ENCODE data around the gene TBC1D13. TPM values are rescaled to one million over a fixed set of nuclear protein-coding genes. Genes with fewer than 3 reads are reported as not detected.

The TBC1D13 gene
- total and polyA plus RNA-seq, 9 of the 15 experiments (the other 6 are each of a cell fraction or from before 2014, with no cell fraction given) = 2.3 to 28.7 (median 11.4) TPM

DNA sequence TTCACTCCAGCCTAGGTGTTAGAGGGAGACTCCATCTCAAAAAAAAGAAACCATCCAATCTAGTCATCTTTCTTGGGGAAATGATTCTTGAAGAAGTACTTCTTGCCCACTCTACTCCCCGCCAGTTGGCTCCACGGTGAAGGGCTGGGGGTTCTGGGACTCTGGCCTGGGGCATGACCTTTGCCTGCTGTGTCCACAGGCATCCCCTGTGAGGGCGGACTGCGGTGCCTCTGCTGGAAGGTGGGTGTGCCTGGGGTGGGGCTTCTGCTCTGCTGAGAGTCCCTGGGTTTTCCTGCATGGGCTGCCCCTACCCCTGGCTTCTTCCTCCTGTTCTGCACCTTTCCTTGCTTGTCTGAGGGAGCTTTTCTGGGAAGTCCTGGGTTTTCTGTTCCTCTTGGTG, 3.5 kb downstream of the TBC1D13 start:
- H3K4me1 ChIP-seq (replicated peaks in 1 of 2; ENCODE audit: control insufficient read depth in 2 of 2, insufficient read depth in 2 of 2, low read length in 2 of 2) = peaks cover 6 to 17% of the 10 kb centered on the region in 2 experiments; a peak in 4 of 5 replicates
- WGBS (ENCODE audit: insufficient coverage, low coverage, missing lambda C conversion rate) = 82% methylated on average over 4 of the region's 4 CpGs
- FAIRE-seq (no peak), DNase-seq (ENCODE audit: extremely low read depth in 1 of 4, low spot score in 3 of 4) (no peak), ATAC-seq (no peak)
- H2AFZ ChIP-seq (ENCODE audit: low read depth, low read length) = no peak overlapping the region
- H3K36me3 ChIP-seq (ENCODE audit: control insufficient read depth, insufficient read depth, low read length) = peaks cover 54% of the 10 kb centered on the region
- no peak overlapping the region for H3K4me2 ChIP-seq (ENCODE audit: insufficient read depth, low read length)
- no peak for TF ChIP-seq ZNF699 (CRISPR knock-in tag; IDR thresholded peaks at IDR 0.05; ENCODE audit: insufficient replicate concordance)
- no peak for TF ChIP-seq POLR2AphosphoS5 (IDR thresholded peaks at IDR 0.05; ENCODE audit: control insufficient read depth, insufficient read depth, low read depth, low read length)
- TF ChIP-seq RBM15 (IDR thresholded peaks at IDR 0.05; ENCODE audit: insufficient read depth, low read length) = no peak
- TF ChIP-seq ZFX (CRISPR knock-in tag; IDR thresholded peaks at IDR 0.05) = no peak
- TF ChIP-seq TEAD1 (CRISPR knock-in tag; IDR thresholded peaks at IDR 0.05) = no peak
- no peak for TF ChIP-seq POLR2B (IDR thresholded peaks at IDR 0.05; ENCODE audit: low read depth, partially characterized antibody)
- TF ChIP-seq KDM5B (IDR thresholded peaks at IDR 0.05; ENCODE audit: insufficient replicate concordance, low read depth, low read length) = no peak
- no peak for TF ChIP-seq ZFP30 (CRISPR knock-in tag; IDR thresholded peaks at IDR 0.05; ENCODE audit: borderline replicate concordance)
- no peak for TF ChIP-seq MAFK (IDR thresholded peaks at IDR 0.05; ENCODE audit: low read length)
- TF ChIP-seq, protein P1, sequence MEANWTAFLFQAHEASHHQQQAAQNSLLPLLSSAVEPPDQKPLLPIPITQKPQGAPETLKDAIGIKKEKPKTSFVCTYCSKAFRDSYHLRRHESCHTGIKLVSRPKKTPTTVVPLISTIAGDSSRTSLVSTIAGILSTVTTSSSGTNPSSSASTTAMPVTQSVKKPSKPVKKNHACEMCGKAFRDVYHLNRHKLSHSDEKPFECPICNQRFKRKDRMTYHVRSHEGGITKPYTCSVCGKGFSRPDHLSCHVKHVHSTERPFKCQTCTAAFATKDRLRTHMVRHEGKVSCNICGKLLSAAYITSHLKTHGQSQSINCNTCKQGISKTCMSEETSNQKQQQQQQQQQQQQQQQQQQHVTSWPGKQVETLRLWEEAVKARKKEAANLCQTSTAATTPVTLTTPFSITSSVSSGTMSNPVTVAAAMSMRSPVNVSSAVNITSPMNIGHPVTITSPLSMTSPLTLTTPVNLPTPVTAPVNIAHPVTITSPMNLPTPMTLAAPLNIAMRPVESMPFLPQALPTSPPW (CRISPR knock-in tag; IDR thresholded peaks at IDR 0.05) = no peak
- TF ChIP-seq NR2C2 (CRISPR knock-in tag; IDR thresholded peaks at IDR 0.05) = no peak
- no peak for TF ChIP-seq NR2C2 (tag; IDR thresholded peaks at IDR 0.05)
- no peak for TF ChIP-seq ZNF785 (CRISPR knock-in tag; IDR thresholded peaks at IDR 0.05)
- TF ChIP-seq ZNF780A (CRISPR knock-in tag; IDR thresholded peaks at IDR 0.05) = no peak
- TF ChIP-seq MIER1 (IDR thresholded peaks at IDR 0.05; ENCODE audit: low read depth) = no peak
- TF ChIP-seq SMARCB1 (IDR thresholded peaks at IDR 0.05; ENCODE audit: insufficient read length, low read depth) = no peak
- H3K9me3 ChIP-seq (replicated peaks; ENCODE audit: control insufficient read depth, insufficient read depth, low read depth, low read length) = no peaks in the 10 kb centered on the region
- no peaks in the 10 kb centered on the region for H3K9me1 ChIP-seq (ENCODE audit: control insufficient read depth, insufficient read depth, low read length)
- ChIA-PET POLR2A (interaction anchor here (0.6 kb wide), 1 partner anchor 19 kb away, joined by 3 read pairs; the partner anchor contains the start of gene ZER1), CTCF (ENCODE audit: low intra/inter-chr PET ratio) (no interaction called here)
- peak overlapping the region in 1 of 2 experiments; percentile 19; a peak in 1 of 4 replicates for H3K9ac ChIP-seq (ENCODE audit: insufficient read depth in 1 of 2, low read depth in 2 of 2, low read length in 2 of 2)
- intact Hi-C loops (cut with micrococcal nuclease) = no loop called here
- H3K79me2 ChIP-seq (ENCODE audit: control insufficient read depth, insufficient read depth, low read length) = peaks cover 22% of the 10 kb centered on the region
- no peaks in the 10 kb centered on the region for H4K20me1 ChIP-seq (replicated peaks; ENCODE audit: control insufficient read depth, insufficient read depth, low read length)
- BruUV-seq (replicated peaks) = no TSS peak
- H3K4me3 ChIP-seq = no peak overlapping the region
- H3K27ac ChIP-seq (ENCODE audit: extremely low read depth, low read depth, low read length) = no peak overlapping the region
- in situ Hi-C loops (cut with MboI) = no loop called here
- H3K27me3 ChIP-seq (ENCODE audit: control insufficient read depth in 2 of 2, insufficient read depth in 2 of 2, low read length in 2 of 2) = no peaks in the 10 kb centered on the region
